ENCODE data around the gene EYA2. TPM values are rescaled to one million over a fixed set of nuclear protein-coding genes. Genes with fewer than 3 reads are reported as not detected.

Gene EYA2
- total RNA-seq, 6 experiments from 2014 or later = 0.14 to 0.51 (median 0.28) TPM; not detected in 1

DNA sequence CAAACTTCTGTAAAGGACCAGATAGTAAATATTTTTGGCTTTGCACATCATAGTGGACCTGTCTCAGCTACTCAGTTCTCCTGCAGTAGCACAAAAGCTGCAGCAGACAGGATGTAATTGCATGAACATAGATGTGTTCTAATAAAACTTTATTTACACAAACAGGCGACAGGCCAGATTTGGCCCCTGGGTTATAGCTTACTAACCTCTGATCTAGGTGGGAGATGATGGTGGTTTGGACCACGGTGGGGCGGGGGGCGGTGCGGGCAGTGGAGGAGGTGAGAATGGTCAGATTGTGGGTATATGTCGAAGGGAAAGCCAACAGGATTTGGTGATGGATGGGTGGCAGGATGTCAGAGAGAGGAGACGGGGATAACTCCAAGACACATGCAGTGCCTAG lies 265.6 kb downstream of the EYA2 start:
- no peaks in the 10 kb centered on the region for H3K4me1 Mint-ChIP-seq (ENCODE audit: low read depth)
- TF ChIP-seq, protein P1, sequence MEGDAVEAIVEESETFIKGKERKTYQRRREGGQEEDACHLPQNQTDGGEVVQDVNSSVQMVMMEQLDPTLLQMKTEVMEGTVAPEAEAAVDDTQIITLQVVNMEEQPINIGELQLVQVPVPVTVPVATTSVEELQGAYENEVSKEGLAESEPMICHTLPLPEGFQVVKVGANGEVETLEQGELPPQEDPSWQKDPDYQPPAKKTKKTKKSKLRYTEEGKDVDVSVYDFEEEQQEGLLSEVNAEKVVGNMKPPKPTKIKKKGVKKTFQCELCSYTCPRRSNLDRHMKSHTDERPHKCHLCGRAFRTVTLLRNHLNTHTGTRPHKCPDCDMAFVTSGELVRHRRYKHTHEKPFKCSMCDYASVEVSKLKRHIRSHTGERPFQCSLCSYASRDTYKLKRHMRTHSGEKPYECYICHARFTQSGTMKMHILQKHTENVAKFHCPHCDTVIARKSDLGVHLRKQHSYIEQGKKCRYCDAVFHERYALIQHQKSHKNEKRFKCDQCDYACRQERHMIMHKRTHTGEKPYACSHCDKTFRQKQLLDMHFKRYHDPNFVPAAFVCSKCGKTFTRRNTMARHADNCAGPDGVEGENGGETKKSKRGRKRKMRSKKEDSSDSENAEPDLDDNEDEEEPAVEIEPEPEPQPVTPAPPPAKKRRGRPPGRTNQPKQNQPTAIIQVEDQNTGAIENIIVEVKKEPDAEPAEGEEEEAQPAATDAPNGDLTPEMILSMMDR (IDR thresholded peaks at IDR 0.05) = no peak
- no peak overlapping the region for H3K4me3 Mint-ChIP-seq
- peaks cover 29% of the 10 kb centered on the region for H3K27me3 Mint-ChIP-seq (ENCODE audit: insufficient read depth)
- no peaks in the 10 kb centered on the region for H3K36me3 Mint-ChIP-seq (ENCODE audit: low read depth)
- H3K27ac Mint-ChIP-seq = no peak overlapping the region
- no peak for DNase-seq
- no peaks in the 10 kb centered on the region for H3K9me3 Mint-ChIP-seq

GRCh38 chr20:47160992-47161391 lies 266.3 kb downstream of the EYA2 start:
- H3K9me3 Mint-ChIP-seq = no peaks in the 10 kb centered on the region

GRCh38 chr20:47161411-47161810 lies 266.8 kb downstream of the EYA2 start:
- H3K27me3 Mint-ChIP-seq (ENCODE audit: insufficient read depth) = peaks cover 25% of the 10 kb centered on the region
- H3K4me3 Mint-ChIP-seq = no peak overlapping the region
- TF ChIP-seq, protein P1 (IDR thresholded peaks at IDR 0.05) = no peak
- H3K27ac Mint-ChIP-seq = no peak overlapping the region
- no peak for DNase-seq
- no peaks in the 10 kb centered on the region for H3K9me3 Mint-ChIP-seq
- H3K4me1 Mint-ChIP-seq (ENCODE audit: low read depth) = no peaks in the 10 kb centered on the region
- no peaks in the 10 kb centered on the region for H3K36me3 Mint-ChIP-seq (ENCODE audit: low read depth)

More at GRCh38 chr20:47160992-47161391, 266.3 kb downstream of the EYA2 start:
- Mint-ChIP-seq H3K36me3 (ENCODE audit: low read depth) (no peaks in the 10 kb centered on the region), H3K4me3 (no peak overlapping the region), H3K27ac (no peak overlapping the region), H3K4me1 (ENCODE audit: low read depth) (no peaks in the 10 kb centered on the region), H3K27me3 (ENCODE audit: insufficient read depth) (peaks cover 25% of the 10 kb centered on the region)
- no peak for DNase-seq
- TF ChIP-seq, protein P1 (IDR thresholded peaks at IDR 0.05) = no peak

DNA sequence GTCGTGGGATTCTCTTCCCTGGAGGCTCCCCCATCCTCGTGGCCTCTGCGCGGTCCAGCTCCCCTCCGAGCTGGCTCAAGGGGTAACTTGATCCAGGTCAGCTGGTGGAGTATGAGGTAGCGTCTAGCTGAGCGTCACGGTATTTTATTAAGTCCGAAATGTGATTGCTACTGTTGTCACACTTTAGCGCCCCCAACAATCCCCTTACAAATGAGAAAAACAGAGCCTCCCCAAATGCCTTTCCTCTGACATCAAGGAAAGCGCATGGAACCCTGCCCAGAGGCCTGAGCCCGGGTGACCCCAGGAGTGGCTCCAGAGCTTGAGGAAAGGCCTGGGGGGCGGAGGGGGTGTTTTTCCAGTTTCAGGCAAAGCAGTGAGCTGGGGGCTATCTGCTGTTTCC lies 269.5 kb downstream of the EYA2 start:
- H3K9me3 Mint-ChIP-seq = no peaks in the 10 kb centered on the region
- no peaks in the 10 kb centered on the region for H3K36me3 Mint-ChIP-seq (ENCODE audit: low read depth)
- DNase-seq = no peak
- no peak overlapping the region for H3K27ac Mint-ChIP-seq
- H3K4me1 Mint-ChIP-seq (ENCODE audit: low read depth) = no peaks in the 10 kb centered on the region
- H3K4me3 Mint-ChIP-seq = no peak overlapping the region
- TF ChIP-seq, protein P1 (IDR thresholded peaks at IDR 0.05) = no peak
- peaks cover 27% of the 10 kb centered on the region for H3K27me3 Mint-ChIP-seq (ENCODE audit: insufficient read depth)

GRCh38 chr20:47165376-47165865 lies 270.8 kb downstream of the EYA2 start:
- Mint-ChIP-seq H3K9me3 (no peaks in the 10 kb centered on the region), H3K27me3 (ENCODE audit: insufficient read depth) (peaks cover 28% of the 10 kb centered on the region), H3K4me1 (ENCODE audit: low read depth) (no peaks in the 10 kb centered on the region), H3K27ac (no peak overlapping the region), H3K36me3 (ENCODE audit: low read depth) (no peaks in the 10 kb centered on the region), H3K4me3 (no peak overlapping the region)
- TF ChIP-seq, protein P1 (IDR thresholded peaks at IDR 0.05) = no peak
- no peak for DNase-seq

DNA sequence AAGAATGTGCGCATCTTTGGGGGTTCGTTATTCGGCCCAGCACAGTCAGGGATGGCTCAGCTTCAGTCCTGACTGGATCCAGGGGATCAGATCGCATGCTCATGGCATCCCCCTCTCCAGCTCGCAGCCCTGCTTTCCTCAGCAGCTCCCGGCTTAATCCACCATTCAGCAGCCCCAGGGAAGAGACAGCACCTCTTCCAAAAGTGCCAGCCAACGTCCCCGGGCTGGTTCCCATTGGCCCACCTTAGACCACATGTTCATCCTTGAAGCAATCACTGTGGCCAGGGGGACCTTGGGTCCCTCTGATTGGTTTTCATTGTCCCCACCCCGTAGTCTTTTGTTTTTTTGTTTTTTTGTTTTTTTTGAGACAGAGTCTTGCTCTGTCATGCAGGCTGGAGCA lies 273.2 kb downstream of the EYA2 start:
- no peak overlapping the region for H3K27ac Mint-ChIP-seq
- H3K36me3 Mint-ChIP-seq (ENCODE audit: low read depth) = no peaks in the 10 kb centered on the region
- H3K4me1 Mint-ChIP-seq (ENCODE audit: low read depth) = 0 out of 2 replicates have a peak, but pooled peaks cover 8% of the 10 kb centered on the region
- no peak for DNase-seq
- H3K9me3 Mint-ChIP-seq = no peaks in the 10 kb centered on the region
- H3K27me3 Mint-ChIP-seq (ENCODE audit: insufficient read depth) = peaks cover 29% of the 10 kb centered on the region
- no peak overlapping the region for H3K4me3 Mint-ChIP-seq
- TF ChIP-seq, protein P1 (IDR thresholded peaks at IDR 0.05) = no peak
